Measurements from ENCODE around the gene DENND1A.

- TF ChIP-seq CTCF (IDR thresholded peaks at IDR 0.05; ENCODE audit: low read depth, low read length, missing input control) (no peak), RAD21 (IDR thresholded peaks at IDR 0.05) (peak; percentile 38 to 41), NR2F2 (IDR thresholded peaks at IDR 0.05) (peak; percentile 87), GABPA (IDR thresholded peaks at IDR 0.05 in 1 of 2, conservative IDR thresholded peaks at IDR 0.05 in 1 of 2) (no peak), JUND (IDR thresholded peaks at IDR 0.05) (peak; percentile 33 to 67), REST (IDR thresholded peaks at IDR 0.05) (peak; percentile 40)
Measured at GRCh38 chr9:123478967-123479602, 450.8 kb downstream of the DENND1A start.
